Esophagus muscularis mucosa (tissue), 4 donors: ENCODE results near the gene BARX1. TPM values are rescaled to one million over a fixed set of nuclear protein-coding genes. Genes with fewer than 3 reads are reported as not detected.

Experiments used
- DNase-seq: peaks from one replicate; pipeline ENCODE4 v3.0.0-alpha.2; 2017; ENCODE audit errors: extremely low spot score
- H3K27ac ChIP-seq, 4 donors: fragments of 200-600 bp; sonication (generic); replicated peaks in 1 of 4; 1 replicate in 3 of 4; 2 replicates in 1 of 4; pipeline ENCODE4 v1.5.1; 2016 to 2019; ENCODE audit warnings: mild to moderate bottlenecking in 1 of 4
- H3K27me3 ChIP-seq, 4 donors: fragments of 200-600 bp; sonication (generic); one replicate each; pipeline versions ENCODE4 v1.5.1 to v1.6.0; 2016 to 2019
- H3K36me3 ChIP-seq, 4 donors: fragments of 200-600 bp; sonication (generic); one replicate each; pipeline ENCODE4 v1.5.1; 2016 to 2019
- H3K4me1 ChIP-seq, 4 donors: fragments of 200-600 bp; sonication (generic); one replicate each; pipeline ENCODE4 v1.5.1; 2016 to 2019
- H3K4me3 ChIP-seq, 4 donors: fragments of 200-600 bp; sonication (generic); 1 replicate in 2 of 4; 2 replicates in 2 of 4; pipeline ENCODE4 v1.5.1; 2016 to 2019; ENCODE audit warnings: mild to moderate bottlenecking in 4 of 4, moderate library complexity in 1 of 4
- H3K9me3 ChIP-seq, 4 donors: fragments of 200-600 bp; sonication (generic); 1 replicate in 3 of 4; 2 replicates in 1 of 4; pipeline ENCODE4 v1.5.1; 2016 to 2019
- EP300 ChIP-seq: sonication (generic); formaldehyde crosslinking; IDR thresholded peaks from one replicate; pipeline ENCODE4 v1.6.1; 2017; ENCODE audit warnings: antibody characterized with exemption
- POLR2A ChIP-seq: fragments of 450-650 bp; IDR thresholded peaks from one replicate; pipeline ENCODE4 v1.6.1; 2017; ENCODE audit warnings: antibody characterized with exemption, moderate library complexity, mild to moderate bottlenecking, low read depth
- POLR2AphosphoS5 ChIP-seq, 2 donors: sonication (generic); formaldehyde crosslinking; IDR thresholded peaks; one replicate each; pipeline ENCODE4 v1.6.1; 2017; ENCODE audit warnings: antibody characterized with exemption in 2 of 2
- WGBS: methylation state at CpG from one replicate; pipeline ENCODE4 v1.1.5; 2018; 5-methylcytosine and 5-hydroxymethylcytosine counted together
- intact Hi-C: fragments of 100-400 bp; cut with DNase I; formaldehyde crosslinking; loops from one replicate; pipeline ENCODE4 v1.15.1; 2023
- total RNA-seq, 4 donors: library from RNA; depleted of rRNA; stranded (reverse); fragments of >200 nt; gene quantifications; one replicate each; pipeline versions ENCODE4 v1.1.0 to v1.2.1, GENCODE V29; 2016
- TF ChIP-seq, protein P1 (sequence below), 3 experiments: fragments of 200-600 bp in 2 of 3; fragments of 450-650 bp in 1 of 3; sonication (generic) in 2 of 3; IDR thresholded peaks; one replicate each; pipeline ENCODE4 v1.5.1; 2017 to 2019; ENCODE audit warnings: antibody characterized with exemption in 3 of 3, mild to moderate bottlenecking in 2 of 3, moderate library complexity in 1 of 3

BARX1 gene
- total RNA-seq, 4 donors from 2014 or later, result 0.42 TPM; not detected in 3

DNA sequence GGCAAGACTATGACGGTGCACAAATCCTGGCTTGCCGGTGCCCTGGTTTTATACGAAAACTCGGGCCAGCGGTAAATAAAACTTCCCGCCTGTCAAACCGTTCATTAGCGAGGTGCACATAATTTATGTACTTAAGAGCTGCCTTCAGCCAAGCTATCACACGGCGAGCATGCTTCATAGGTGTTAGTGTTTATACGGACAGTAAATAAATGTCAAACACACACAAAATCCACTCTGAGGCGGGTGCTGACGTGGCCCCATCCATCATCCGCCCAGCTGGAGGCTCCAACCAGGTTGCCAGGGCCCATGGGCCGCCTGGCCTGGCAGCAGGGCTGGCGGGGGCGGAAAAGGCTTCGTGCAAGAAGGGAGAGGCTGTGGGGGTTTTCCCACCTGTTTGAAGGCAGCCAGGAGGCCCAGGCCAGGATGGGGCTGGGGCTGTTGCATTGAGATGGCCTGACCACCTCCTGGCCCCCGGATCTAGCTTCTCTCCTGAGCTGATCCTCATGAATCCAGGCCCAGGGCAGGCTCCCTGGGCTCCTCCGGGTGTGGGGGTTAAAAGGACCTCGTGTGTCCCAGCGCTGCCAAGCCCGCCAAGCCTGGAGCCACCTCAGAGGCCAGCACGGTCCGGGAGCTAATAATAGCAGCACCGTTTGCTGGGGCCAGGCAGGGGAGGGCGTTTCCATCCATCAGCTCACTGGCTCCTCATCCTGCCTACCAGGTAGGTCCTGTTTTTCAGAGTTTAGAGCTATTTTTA lies 43.2 kb downstream of the BARX1 start:
- Histone ChIP-seq H3K27ac (peak overlapping the region; percentile 70 to 82 (median 74)), H3K9me3 (peaks cover 0 to 7% (median 0%) of the 10 kb centered on the region in 4 donors), H3K4me3 (peak overlapping the region in 3 of 4 donors; percentile 3 to 29 (median 25)), H3K27me3 (peaks cover 0 to 39% (median 0%) of the 10 kb centered on the region in 4 donors), H3K36me3 (no peaks in the 10 kb centered on the region), H3K4me1 (peaks cover 7 to 25% (median 23%) of the 10 kb centered on the region in 4 donors)
- 39% methylated on average over 18 of the region's 27 CpGs for WGBS
- DNase-seq, result no peak
- TF ChIP-seq POLR2AphosphoS5 (IDR thresholded peaks at IDR 0.05) (no peak), EP300 (peak; percentile 12), POLR2A (no peak)
- intact Hi-C loops, result no loop called here

DNA sequence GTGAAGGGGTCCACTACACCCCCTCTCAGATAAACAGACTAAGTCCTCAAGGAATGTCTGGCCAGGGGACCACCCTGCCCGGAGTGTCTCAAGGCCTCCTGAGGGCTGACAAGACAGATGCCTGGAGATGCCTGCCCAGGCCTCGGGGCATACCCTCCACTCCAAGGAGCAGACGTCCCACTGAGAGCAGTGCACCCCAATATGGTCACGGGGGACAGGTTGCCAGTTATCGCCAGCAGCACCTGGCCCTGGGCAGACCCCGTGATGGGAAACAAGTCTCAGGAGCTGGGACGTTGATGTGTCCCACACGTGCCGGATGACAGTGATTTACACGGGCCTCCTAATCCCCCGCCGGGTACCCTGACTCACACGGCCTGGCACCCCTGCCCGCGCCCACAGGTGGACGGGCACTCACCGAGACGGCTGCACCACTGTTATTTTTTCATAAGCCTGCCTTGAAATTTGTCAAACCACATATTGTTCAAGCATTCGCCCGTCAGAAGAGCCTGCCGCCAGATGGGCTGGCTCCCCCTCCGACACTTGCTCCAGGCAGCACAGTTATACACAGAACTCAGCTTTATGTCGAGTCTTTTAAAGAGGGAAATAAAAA lies 43.9 kb downstream of the BARX1 start:
- TF ChIP-seq POLR2AphosphoS5 (IDR thresholded peaks at IDR 0.05) (no peak), POLR2A (no peak), EP300 (no peak)
- TF ChIP-seq, protein P1, sequence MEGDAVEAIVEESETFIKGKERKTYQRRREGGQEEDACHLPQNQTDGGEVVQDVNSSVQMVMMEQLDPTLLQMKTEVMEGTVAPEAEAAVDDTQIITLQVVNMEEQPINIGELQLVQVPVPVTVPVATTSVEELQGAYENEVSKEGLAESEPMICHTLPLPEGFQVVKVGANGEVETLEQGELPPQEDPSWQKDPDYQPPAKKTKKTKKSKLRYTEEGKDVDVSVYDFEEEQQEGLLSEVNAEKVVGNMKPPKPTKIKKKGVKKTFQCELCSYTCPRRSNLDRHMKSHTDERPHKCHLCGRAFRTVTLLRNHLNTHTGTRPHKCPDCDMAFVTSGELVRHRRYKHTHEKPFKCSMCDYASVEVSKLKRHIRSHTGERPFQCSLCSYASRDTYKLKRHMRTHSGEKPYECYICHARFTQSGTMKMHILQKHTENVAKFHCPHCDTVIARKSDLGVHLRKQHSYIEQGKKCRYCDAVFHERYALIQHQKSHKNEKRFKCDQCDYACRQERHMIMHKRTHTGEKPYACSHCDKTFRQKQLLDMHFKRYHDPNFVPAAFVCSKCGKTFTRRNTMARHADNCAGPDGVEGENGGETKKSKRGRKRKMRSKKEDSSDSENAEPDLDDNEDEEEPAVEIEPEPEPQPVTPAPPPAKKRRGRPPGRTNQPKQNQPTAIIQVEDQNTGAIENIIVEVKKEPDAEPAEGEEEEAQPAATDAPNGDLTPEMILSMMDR (IDR thresholded peaks at IDR 0.05), result no peak
- no peak for DNase-seq
- Histone ChIP-seq H3K27me3 (peaks cover 0 to 41% (median 0%) of the 10 kb centered on the region in 4 donors), H3K36me3 (no peaks in the 10 kb centered on the region), H3K4me1 (peaks cover 7 to 25% (median 23%) of the 10 kb centered on the region in 4 donors), H3K4me3 (peak overlapping the region in 2 of 4 donors; percentile 3 to 25), H3K27ac (peak overlapping the region; percentile 70 to 82 (median 74)), H3K9me3 (peaks cover 0 to 8% (median 0%) of the 10 kb centered on the region in 4 donors)
- intact Hi-C loops, result no loop called here
- WGBS, result 50% methylated on average over 11 of the region's 23 CpGs

DNA sequence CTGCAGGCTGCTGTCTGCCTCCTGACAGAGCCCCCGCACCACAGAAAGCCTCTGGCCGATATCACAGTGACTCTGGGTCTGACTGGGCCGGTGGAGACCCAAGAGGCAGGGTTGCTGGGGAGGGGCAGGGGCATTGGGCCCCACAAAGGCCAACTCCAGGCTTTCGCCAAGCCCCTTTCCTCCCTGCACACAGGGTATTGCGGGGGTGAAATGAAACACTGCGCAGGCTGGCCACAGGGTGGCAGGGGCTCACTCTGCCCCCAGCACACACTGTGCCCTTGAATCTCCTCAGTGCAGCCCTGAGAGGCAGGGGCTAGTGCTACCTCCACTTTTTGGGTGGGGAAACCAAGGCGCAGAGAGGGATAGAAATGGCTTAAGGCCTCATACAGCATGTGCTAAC lies 44.6 kb downstream of the BARX1 start:
- peaks cover 7 to 25% (median 23%) of the 10 kb centered on the region in 4 donors for H3K4me1 ChIP-seq
- peaks cover 0 to 43% (median 0%) of the 10 kb centered on the region in 4 donors for H3K27me3 ChIP-seq
- WGBS, result 95% methylated on average over 5 of the region's 7 CpGs
- H3K4me3 ChIP-seq, result no peak overlapping the region
- intact Hi-C loops, result no loop called here
- DNase-seq, result no peak
- H3K9me3 ChIP-seq, result peaks cover 0 to 8% (median 0%) of the 10 kb centered on the region in 4 donors
- no peak overlapping the region for H3K27ac ChIP-seq
- TF ChIP-seq POLR2A (no peak), POLR2AphosphoS5 (IDR thresholded peaks at IDR 0.05) (no peak), EP300 (no peak)
- TF ChIP-seq, protein P1 (IDR thresholded peaks at IDR 0.05), result no peak
- H3K36me3 ChIP-seq, result no peaks in the 10 kb centered on the region

- H3K27ac ChIP-seq, result no peak overlapping the region
- no peak for TF ChIP-seq EP300
- TF ChIP-seq, protein P1 (IDR thresholded peaks at IDR 0.05), result no peak
- intact Hi-C loops, result no loop called here
Measured at GRCh38 chr9:93910196-93910595, 45.0 kb downstream of the BARX1 start.

DNA sequence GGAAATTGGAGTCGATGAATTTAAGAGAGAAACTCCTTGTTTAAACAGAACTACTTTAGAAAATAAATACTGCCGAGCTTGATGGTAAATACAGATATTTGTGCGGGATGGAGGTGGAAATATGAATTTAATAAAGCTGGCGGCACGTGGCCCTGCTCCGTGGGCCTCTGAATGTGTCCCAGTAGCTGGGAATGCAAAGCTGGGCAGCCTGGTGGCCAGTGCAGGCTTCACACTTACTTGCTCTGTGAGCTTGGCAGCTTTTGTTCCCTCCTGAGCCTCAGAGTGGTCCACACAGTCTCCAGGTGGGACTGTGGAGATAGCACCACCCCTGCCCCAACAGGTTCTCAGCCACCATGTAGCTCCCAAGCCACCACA lies 45.9 kb downstream of the BARX1 start:
- TF ChIP-seq POLR2A, result no peak
- TF ChIP-seq POLR2AphosphoS5 (IDR thresholded peaks at IDR 0.05), result no peak
- WGBS, result 64% methylated on average over 6 of the region's 6 CpGs
- H3K4me3 ChIP-seq, result no peak overlapping the region
- intact Hi-C loops, result no loop called here
- H3K36me3 ChIP-seq, result no peaks in the 10 kb centered on the region
- H3K9me3 ChIP-seq, result peaks cover 0 to 8% (median 0%) of the 10 kb centered on the region in 4 donors
- DNase-seq, result no peak
- H3K27me3 ChIP-seq, result peaks cover 0 to 57% (median 0%) of the 10 kb centered on the region in 4 donors
- peaks cover 7 to 25% (median 23%) of the 10 kb centered on the region in 4 donors for H3K4me1 ChIP-seq
- no peak overlapping the region for H3K27ac ChIP-seq

More at GRCh38 chr9:93910196-93910595, 45.0 kb downstream of the BARX1 start:
- DNase-seq, result no peak
- H3K9me3 ChIP-seq, result peaks cover 0 to 8% (median 0%) of the 10 kb centered on the region in 4 donors
- H3K4me1 ChIP-seq, result peaks cover 7 to 25% (median 23%) of the 10 kb centered on the region in 4 donors
- no peak overlapping the region for H3K4me3 ChIP-seq
- no peaks in the 10 kb centered on the region for H3K36me3 ChIP-seq
- peaks cover 0 to 47% (median 0%) of the 10 kb centered on the region in 4 donors for H3K27me3 ChIP-seq
- WGBS, result 93% methylated on average over 8 of the region's 10 CpGs
